GM23338 (cell line): ENCODE measurements around the gene MRPL1.
A peak's percentile ranks its signal among the peaks of the same experiment; 100 is the strongest.

Experiments used
- ETS1 ChIP-seq: IDR thresholded peaks from 2 replicates; pipeline ENCODE4 v1.6.1; 2016; ENCODE audit warnings: antibody characterized with exemption
- EZH2 ChIP-seq: fragments of 200-600 bp; sonication (generic); IDR thresholded peaks from one replicate; pipeline ENCODE4 v1.8.0; 2017; ENCODE audit warnings: antibody characterized with exemption, mild to moderate bottlenecking, low read depth; ENCODE audit not compliant: unreplicated experiment
- POLR2AphosphoS5 ChIP-seq: IDR thresholded peaks from 2 replicates; pipeline ENCODE4 v1.6.1; 2016; ENCODE audit warnings: antibody characterized with exemption, low read depth
- ZNF331 ChIP-seq: fragments of 250-450 bp; sonication (Bioruptor Pico); IDR thresholded peaks from 2 replicates; pipeline ENCODE4 v1.5.0; 2020; ENCODE audit warnings: low read depth, mild to moderate bottlenecking, moderate library complexity
- TF ChIP-seq, protein P1 (sequence below), 2 experiments: fragments of 200-600 bp in 1 of 2; sonication (generic) in 1 of 2; conservative IDR thresholded peaks; 2 replicates each; pipeline versions ENCODE4 v1.5.1 to v1.6.1; 2016 to 2017; ENCODE audit warnings: antibody characterized with exemption in 2 of 2, low read depth in 2 of 2, mild to moderate bottlenecking in 2 of 2, moderate library complexity in 1 of 2

DNA sequence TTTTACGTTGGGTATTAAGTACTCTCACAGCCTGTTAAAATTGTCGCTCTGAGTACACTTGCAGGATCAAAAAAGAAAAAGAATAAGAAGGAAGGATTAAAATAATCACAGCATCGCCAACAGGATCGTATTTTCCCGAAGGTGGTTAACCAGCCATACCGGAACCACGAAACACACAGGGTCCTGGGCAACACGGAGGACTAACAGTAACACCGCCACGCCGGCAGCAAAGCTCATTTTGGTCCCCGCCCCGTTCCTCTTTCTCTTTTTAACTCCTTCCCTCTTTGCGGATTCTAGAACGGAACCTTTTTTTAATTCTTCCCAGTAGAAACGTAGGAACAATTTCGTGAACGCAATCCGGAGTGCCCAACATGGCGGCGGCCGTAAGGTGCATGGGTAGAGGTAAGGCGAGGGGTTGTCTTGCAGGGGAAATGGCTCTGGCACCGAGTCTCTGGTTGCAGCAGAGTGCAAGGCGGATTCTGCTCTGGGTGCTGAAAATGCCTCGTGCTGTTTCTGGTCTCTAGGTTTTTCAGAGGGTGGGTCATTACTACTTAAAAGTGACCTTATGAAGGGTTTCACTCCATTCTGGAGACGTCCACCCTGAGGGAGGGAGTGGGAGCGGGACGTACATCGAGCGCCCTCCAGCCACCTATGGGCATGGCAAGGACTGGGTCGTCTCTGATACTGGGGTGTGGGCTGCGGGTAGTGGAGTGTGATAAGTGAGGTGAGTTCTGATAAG is at the start of gene MRPL1:
- TF ChIP-seq, protein P1, sequence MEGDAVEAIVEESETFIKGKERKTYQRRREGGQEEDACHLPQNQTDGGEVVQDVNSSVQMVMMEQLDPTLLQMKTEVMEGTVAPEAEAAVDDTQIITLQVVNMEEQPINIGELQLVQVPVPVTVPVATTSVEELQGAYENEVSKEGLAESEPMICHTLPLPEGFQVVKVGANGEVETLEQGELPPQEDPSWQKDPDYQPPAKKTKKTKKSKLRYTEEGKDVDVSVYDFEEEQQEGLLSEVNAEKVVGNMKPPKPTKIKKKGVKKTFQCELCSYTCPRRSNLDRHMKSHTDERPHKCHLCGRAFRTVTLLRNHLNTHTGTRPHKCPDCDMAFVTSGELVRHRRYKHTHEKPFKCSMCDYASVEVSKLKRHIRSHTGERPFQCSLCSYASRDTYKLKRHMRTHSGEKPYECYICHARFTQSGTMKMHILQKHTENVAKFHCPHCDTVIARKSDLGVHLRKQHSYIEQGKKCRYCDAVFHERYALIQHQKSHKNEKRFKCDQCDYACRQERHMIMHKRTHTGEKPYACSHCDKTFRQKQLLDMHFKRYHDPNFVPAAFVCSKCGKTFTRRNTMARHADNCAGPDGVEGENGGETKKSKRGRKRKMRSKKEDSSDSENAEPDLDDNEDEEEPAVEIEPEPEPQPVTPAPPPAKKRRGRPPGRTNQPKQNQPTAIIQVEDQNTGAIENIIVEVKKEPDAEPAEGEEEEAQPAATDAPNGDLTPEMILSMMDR (conservative IDR thresholded peaks at IDR 0.05; ENCODE audit: low read depth in 2 of 2): peak; percentile 18 to 51; a peak in 2 of 4 replicates
- TF ChIP-seq EZH2: no peak
- peak; percentile 82 for TF ChIP-seq POLR2AphosphoS5
- TF ChIP-seq ZNF331 (CRISPR knock-in tag): no peak
- peak; percentile 78 for TF ChIP-seq ETS1
